Kidney (tissue), 14 donors: ENCODE measurements around the gene SMC1B. TPM values are rescaled to one million over a fixed set of nuclear protein-coding genes. Genes with fewer than 3 reads are reported as not detected.

Source experiments
- DNase-seq, 5 donors: peaks; one replicate each; pipeline ENCODE4 v3.0.0-alpha.2; 2013 to 2020
- FAIRE-seq: peaks from 2 replicates; lab custom pipeline; 2012; peaks lifted over from hg19 to GRCh38; lab: Jason Lieb, UNC
- H3K27ac ChIP-seq, 2 donors: one replicate each; pipeline ENCODE4 v1.7.0; 2013; ENCODE audit warnings: low read depth in 2 of 2, low read length in 2 of 2, inconsistent platforms in 1 of 2
- H3K27me3 ChIP-seq: one replicate; pipeline ENCODE4 v1.7.1; 2013; ENCODE audit warnings: low read length, inconsistent platforms; ENCODE audit not compliant: control insufficient read depth, insufficient read depth
- H3K36me3 ChIP-seq, 3 donors: one replicate each; pipeline versions ENCODE4 v1.7.0 to v1.7.1; 2013; ENCODE audit warnings: low read length in 3 of 3, control low read depth in 1 of 3, inconsistent platforms in 1 of 3; ENCODE audit not compliant: insufficient read depth in 3 of 3, control insufficient read depth in 2 of 3
- H3K4me1 ChIP-seq, 3 donors: one replicate each; pipeline versions ENCODE4 v1.7.0 to v1.7.1; 2013; ENCODE audit warnings: low read length in 3 of 3, inconsistent platforms in 1 of 3, low read depth in 1 of 3; ENCODE audit not compliant: control insufficient read depth in 2 of 3, insufficient read depth in 2 of 3
- H3K4me3 ChIP-seq, 3 donors: one replicate each; pipeline versions ENCODE4 v1.7.0 to v1.8.1; 2013; ENCODE audit warnings: low read length in 3 of 3, control low read depth in 1 of 3, inconsistent platforms in 1 of 3
- H3K9ac ChIP-seq, 3 donors: one replicate each; pipeline versions ENCODE4 v1.7.0 to v1.7.1; 2013; ENCODE audit warnings: low read length in 3 of 3, control low read depth in 1 of 3, inconsistent platforms in 1 of 3
- H3K9me3 ChIP-seq, 3 donors: one replicate each; pipeline versions ENCODE4 v1.7.0 to v1.7.1; 2013; ENCODE audit warnings: low read length in 3 of 3, control low read depth in 1 of 3, inconsistent platforms in 1 of 3; ENCODE audit not compliant: control insufficient read depth in 2 of 3, insufficient read depth in 1 of 3
- CTCF ChIP-seq: IDR thresholded peaks from 3 replicates; pipeline ENCODE4 v1.5.1; 2012; ENCODE audit warnings: mild to moderate bottlenecking, moderate library complexity, borderline replicate concordance; ENCODE audit not compliant: insufficient read depth; ENCODE audit errors: extremely low read depth
- intact Hi-C: fragments of 100-400 bp; cut with DNase I; formaldehyde crosslinking; loops from one replicate; pipeline ENCODE4 v1.11.1; 2022
- polyA plus RNA-seq: library from polyadenylated mRNA; stranded (reverse); fragments of 350-450 nt; fragmentation: Illumina TruSeq; extraction: RNeasy Lipid Tissue Mini Kit (QIAGEN cat#74804); gene quantifications from one replicate; pipeline ENCODE4 v1.2.3, GENCODE V29; 2014; ENCODE audit warnings: low read depth, low replicate concordance; ENCODE audit not compliant: insufficient read depth
- total RNA-seq: library from RNA; stranded (reverse); fragmentation: NEBNext Ultra II Directional; extraction: Animal tissue kit (Norgen Biotek cat#: 25700); gene quantifications from one replicate; pipeline ENCODE4 v1.2.1, GENCODE V29; 2021
- donor health status: control.
- donor health status: control.
- donor health status: control.
- donor health status: control.
- donor health status: control.
- donor health status: DM: yes; HTN: yes; CAD: no.
- donor health status: Normal renal cell carcinoma (clear cell type).

SMC1B gene
- total and polyA plus RNA-seq, 2 donors from 2014 or later = not detected

GRCh38 chr22:45335854-45336522 lies 77.4 kb downstream of the SMC1B start:
- DNase-seq (no peak), FAIRE-seq (no peak)
- Histone ChIP-seq H3K27me3 (no peaks in the 10 kb centered on the region), H3K9me3 (no peaks in the 10 kb centered on the region), H3K36me3 (peaks cover 0 to 25% (median 12%) of the 10 kb centered on the region in 3 donors), H3K4me1 (no peaks in the 10 kb centered on the region), H3K9ac (no peak overlapping the region), H3K4me3 (no peak overlapping the region), H3K27ac (no peak overlapping the region)
- intact Hi-C loops = no loop called here
- TF ChIP-seq CTCF = no peak

GRCh38 chr22:45335021-45335818 lies 78.2 kb downstream of the SMC1B start:
- Histone ChIP-seq H3K27me3 (no peaks in the 10 kb centered on the region), H3K4me3 (no peak overlapping the region), H3K4me1 (no peaks in the 10 kb centered on the region), H3K36me3 (peaks cover 0 to 20% (median 12%) of the 10 kb centered on the region in 3 donors), H3K9me3 (no peaks in the 10 kb centered on the region), H3K27ac (no peak overlapping the region), H3K9ac (no peak overlapping the region)
- DNase-seq (peak in 3 of 5 donors; percentile 31 to 63 (median 48)), FAIRE-seq (no peak)
- intact Hi-C loops = no loop called here
- no peak for TF ChIP-seq CTCF

GRCh38 chr22:45334528-45334927 lies 78.9 kb downstream of the SMC1B start:
- H3K27me3 ChIP-seq = no peaks in the 10 kb centered on the region
- FAIRE-seq (no peak), DNase-seq (no peak)
- TF ChIP-seq CTCF = no peak
- intact Hi-C loops = no loop called here
- H3K4me1 ChIP-seq = no peaks in the 10 kb centered on the region
- no peak overlapping the region for H3K4me3 ChIP-seq
- no peak overlapping the region for H3K9ac ChIP-seq
- no peaks in the 10 kb centered on the region for H3K9me3 ChIP-seq
- peaks cover 0 to 20% (median 7%) of the 10 kb centered on the region in 3 donors for H3K36me3 ChIP-seq
- no peak overlapping the region for H3K27ac ChIP-seq
